Bone marrow (tissue), 2 donors: ENCODE data around the gene SRRM3.
A peak's percentile ranks its signal among the peaks of the same experiment; 100 is the strongest.
"Not testable (repeated sequence)": the region's sequence is repeated elsewhere in the genome, so short reads cannot be mapped to it uniquely, and the experiment has no call there.

Source experiments
- DNase-seq, 2 donors: peaks; one replicate each; lab custom pipeline; 2025; lab: John Stamatoyannopoulos, UW

The SRRM3 gene

GRCh38 chr7:76201732-76202665 lies at the start of gene SRRM3:
Gene SRRM3 (plus strand): TSS chr7:76201896. CDS start chr7:76235067, 33,171 bp downstream.
- DNase-seq = peak; percentile 23 to 25

- DNase-seq = no peak
Measured at GRCh38 chr7:76151932-76152331, 49.8 kb upstream of the SRRM3 start.

- DNase-seq = not testable (repeated sequence)
Measured at GRCh38 chr7:76153571-76154230, 48.0 kb upstream of the SRRM3 start.

GRCh38 chr7:76155938-76156337 lies 45.8 kb upstream of the SRRM3 start:
- DNase-seq = peak; percentile 23 to 56

- not testable (repeated sequence) for DNase-seq
Measured at GRCh38 chr7:76156992-76157685, 44.6 kb upstream of the SRRM3 start.

GRCh38 chr7:76158416-76158815 lies 43.3 kb upstream of the SRRM3 start:
- not testable (repeated sequence) for DNase-seq

- not testable (repeated sequence) for DNase-seq
Measured at GRCh38 chr7:76162416-76163170, 39.1 kb upstream of the SRRM3 start.

GRCh38 chr7:76163812-76164211 lies 37.9 kb upstream of the SRRM3 start:
- not testable (repeated sequence) for DNase-seq

GRCh38 chr7:76165106-76165972 lies 36.4 kb upstream of the SRRM3 start:
- DNase-seq = no peak

- DNase-seq = no peak
Measured at GRCh38 chr7:76165973-76166403, 35.7 kb upstream of the SRRM3 start.

- DNase-seq = peak; percentile 70 to 86
Measured at GRCh38 chr7:76166404-76167255, 35.1 kb upstream of the SRRM3 start.

GRCh38 chr7:76173566-76174205 lies 28.0 kb upstream of the SRRM3 start:
- DNase-seq = no peak

GRCh38 chr7:76176951-76177350 lies 24.7 kb upstream of the SRRM3 start:
- not testable (repeated sequence) for DNase-seq

GRCh38 chr7:76179686-76180085 lies 22.0 kb upstream of the SRRM3 start:
- DNase-seq = no peak

GRCh38 chr7:76182225-76182960 lies 19.3 kb upstream of the SRRM3 start:
- DNase-seq = no peak

GRCh38 chr7:76185187-76185896 lies 16.4 kb upstream of the SRRM3 start:
- no peak for DNase-seq

GRCh38 chr7:76187272-76187671 lies 14.4 kb upstream of the SRRM3 start:
- DNase-seq = no peak

- DNase-seq = no peak
Measured at GRCh38 chr7:76189276-76189675, 12.4 kb upstream of the SRRM3 start.
